Mesothelial cell of epicardium (in vitro differentiated cells): ENCODE results near the gene NUMB. TPM values are rescaled to one million over a fixed set of nuclear protein-coding genes. Genes with fewer than 3 reads are reported as not detected.

Experiments used
- DNase-seq, 2 experiments: peaks; one replicate each; pipeline ENCODE4 v3.0.0; 2021; ENCODE audit warnings: low spot score in 2 of 2; ENCODE audit not compliant: unreplicated experiment in 2 of 2
- H3K27ac Mint-ChIP-seq: 2 replicates; pipeline ENCODE4 v1.8.0; 2021; ENCODE audit warnings: mixed read lengths
- H3K27me3 Mint-ChIP-seq: 2 replicates; pipeline ENCODE4 v1.8.0; 2021; ENCODE audit warnings: low read depth, mixed read lengths
- H3K36me3 Mint-ChIP-seq: 2 replicates; pipeline ENCODE4 v1.8.0; 2021; ENCODE audit warnings: mixed read lengths
- H3K4me1 Mint-ChIP-seq: 2 replicates; pipeline ENCODE4 v1.8.0; 2021; ENCODE audit warnings: mixed read lengths
- H3K4me3 Mint-ChIP-seq: 2 replicates; pipeline ENCODE4 v1.8.0; 2021; ENCODE audit warnings: mild to moderate bottlenecking, moderate library complexity, mixed read lengths
- H3K9me3 Mint-ChIP-seq: 2 replicates; pipeline ENCODE4 v1.8.0; 2021; ENCODE audit warnings: mixed read lengths
- total RNA-seq: library from RNA; stranded (reverse); gene quantifications from 3 replicates; pipeline ENCODE4 v1.2.1, GENCODE V29; 2021
- TF ChIP-seq, protein P1 (sequence below): fragments of 200-600 bp; sonication (generic); IDR thresholded peaks from one replicate; pipeline ENCODE4 v1.5.0; 2021; ENCODE audit warnings: antibody characterized with exemption; ENCODE audit not compliant: unreplicated experiment

The NUMB gene
- total RNA-seq, 1 donor from 2014 or later: 88.0 TPM

GRCh38 chr14:73344319-73344718 is 114.0 kb downstream of the NUMB start:
- no peak overlapping the region for H3K4me3 Mint-ChIP-seq
- no peaks in the 10 kb centered on the region for H3K9me3 Mint-ChIP-seq
- H3K27ac Mint-ChIP-seq: no peak overlapping the region
- TF ChIP-seq, protein P1, sequence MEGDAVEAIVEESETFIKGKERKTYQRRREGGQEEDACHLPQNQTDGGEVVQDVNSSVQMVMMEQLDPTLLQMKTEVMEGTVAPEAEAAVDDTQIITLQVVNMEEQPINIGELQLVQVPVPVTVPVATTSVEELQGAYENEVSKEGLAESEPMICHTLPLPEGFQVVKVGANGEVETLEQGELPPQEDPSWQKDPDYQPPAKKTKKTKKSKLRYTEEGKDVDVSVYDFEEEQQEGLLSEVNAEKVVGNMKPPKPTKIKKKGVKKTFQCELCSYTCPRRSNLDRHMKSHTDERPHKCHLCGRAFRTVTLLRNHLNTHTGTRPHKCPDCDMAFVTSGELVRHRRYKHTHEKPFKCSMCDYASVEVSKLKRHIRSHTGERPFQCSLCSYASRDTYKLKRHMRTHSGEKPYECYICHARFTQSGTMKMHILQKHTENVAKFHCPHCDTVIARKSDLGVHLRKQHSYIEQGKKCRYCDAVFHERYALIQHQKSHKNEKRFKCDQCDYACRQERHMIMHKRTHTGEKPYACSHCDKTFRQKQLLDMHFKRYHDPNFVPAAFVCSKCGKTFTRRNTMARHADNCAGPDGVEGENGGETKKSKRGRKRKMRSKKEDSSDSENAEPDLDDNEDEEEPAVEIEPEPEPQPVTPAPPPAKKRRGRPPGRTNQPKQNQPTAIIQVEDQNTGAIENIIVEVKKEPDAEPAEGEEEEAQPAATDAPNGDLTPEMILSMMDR: no peak
- no peaks in the 10 kb centered on the region for H3K36me3 Mint-ChIP-seq
- no peaks in the 10 kb centered on the region for H3K4me1 Mint-ChIP-seq
- no peak for DNase-seq
- H3K27me3 Mint-ChIP-seq: no peaks in the 10 kb centered on the region

GRCh38 chr14:73342670-73343069 is 115.7 kb downstream of the NUMB start:
- Mint-ChIP-seq H3K27ac (no peak overlapping the region), H3K9me3 (no peaks in the 10 kb centered on the region), H3K36me3 (no peaks in the 10 kb centered on the region), H3K4me1 (no peaks in the 10 kb centered on the region), H3K27me3 (no peaks in the 10 kb centered on the region), H3K4me3 (no peak overlapping the region)
- TF ChIP-seq, protein P1: no peak
- DNase-seq: no peak

- DNase-seq: no peak
- H3K27me3 Mint-ChIP-seq: no peaks in the 10 kb centered on the region
- no peaks in the 10 kb centered on the region for H3K4me1 Mint-ChIP-seq
Observed at GRCh38 chr14:73339846-73340595, 118.3 kb downstream of the NUMB start.

GRCh38 chr14:73339206-73339605 is 119.1 kb downstream of the NUMB start:
- DNase-seq: no peak
- TF ChIP-seq, protein P1: no peak
- Mint-ChIP-seq H3K4me1 (no peaks in the 10 kb centered on the region), H3K36me3 (peaks cover 1% of the 10 kb centered on the region), H3K27me3 (no peaks in the 10 kb centered on the region), H3K9me3 (no peaks in the 10 kb centered on the region), H3K4me3 (no peak overlapping the region), H3K27ac (no peak overlapping the region)

More at GRCh38 chr14:73339846-73340595, 118.3 kb downstream of the NUMB start:
- TF ChIP-seq, protein P1: no peak
- Mint-ChIP-seq H3K27ac (no peak overlapping the region), H3K4me3 (no peak overlapping the region), H3K9me3 (no peaks in the 10 kb centered on the region), H3K36me3 (no peaks in the 10 kb centered on the region)

GRCh38 chr14:73338551-73338950 is 119.8 kb downstream of the NUMB start:
- Mint-ChIP-seq H3K4me1 (no peaks in the 10 kb centered on the region), H3K4me3 (no peak overlapping the region), H3K36me3 (peaks cover 4% of the 10 kb centered on the region), H3K27ac (no peak overlapping the region), H3K27me3 (no peaks in the 10 kb centered on the region), H3K9me3 (peaks cover 2% of the 10 kb centered on the region)
- TF ChIP-seq, protein P1: no peak
- no peak for DNase-seq
